ENCODE data around the gene BCO1. TPM values are rescaled to one million over a fixed set of nuclear protein-coding genes. Genes with fewer than 3 reads are reported as not detected.

Gene BCO1
- total and polyA plus RNA-seq, 2 of the 4 experiments (the other 2 are of a cell fraction): not detected

GRCh38 chr16:81231014-81231413 is 7.5 kb upstream of the BCO1 start:
- no TSS peak for BruUV-seq (replicated peaks)
- in situ Hi-C loops (cut with MboI; ENCODE audit: low sequenced_read_pairs): no loop called here
- Histone ChIP-seq H4K5ac (ENCODE audit: low read depth, low read length) (no peak overlapping the region), H3K4ac (ENCODE audit: low read depth, low read length) (no peak overlapping the region), H3K79me1 (ENCODE audit: low read depth in 1 of 2, low read length in 2 of 2) (no peaks in the 10 kb centered on the region), H3K9me1 (ENCODE audit: insufficient read depth, low read length) (no peaks in the 10 kb centered on the region), H3K36me3 (ENCODE audit: control insufficient read depth, insufficient read depth, low read length) (no peaks in the 10 kb centered on the region), H3K56ac (ENCODE audit: extremely low read depth, insufficient read depth, low read length) (no peak overlapping the region), H2BK20ac (ENCODE audit: low read depth, low read length) (no peak overlapping the region), H2AK9ac (replicated peaks; ENCODE audit: low read depth, low read length, poor library complexity) (no peak overlapping the region), H2AFZ (replicated peaks; ENCODE audit: low read length, poor library complexity) (no peak overlapping the region), H3K4me2 (ENCODE audit: low read depth, low read length) (no peak overlapping the region), H4K91ac (ENCODE audit: insufficient read depth, low read depth, low read length) (no peak overlapping the region), H2BK120ac (ENCODE audit: low read depth, low read length) (no peak overlapping the region), H2AK5ac (ENCODE audit: low read depth, low read length) (no peak overlapping the region), H3K9ac (ENCODE audit: low read depth, low read length) (no peak overlapping the region), H3K27ac (ENCODE audit: insufficient read depth, low read length) (no peak overlapping the region), H3K27me3 (ENCODE audit: control insufficient read depth, insufficient read depth, low read length) (peaks cover 30% of the 10 kb centered on the region), H4K20me1 (ENCODE audit: insufficient read depth, low read length) (no peaks in the 10 kb centered on the region), H3K4me1 (ENCODE audit: control insufficient read depth, insufficient read depth, low read length) (no peaks in the 10 kb centered on the region), H2BK5ac (ENCODE audit: low read depth, low read length, poor library complexity, severe bottlenecking) (no peak overlapping the region), H3K23ac (ENCODE audit: low read depth, low read length) (no peak overlapping the region), H2BK15ac (ENCODE audit: low read depth, low read length) (no peak overlapping the region), H4K8ac (ENCODE audit: low read depth in 2 of 2, low read length in 2 of 2) (no peak overlapping the region), H3K14ac (replicated peaks; ENCODE audit: low read depth, low read length) (no peak overlapping the region), H3K18ac (ENCODE audit: low read depth, low read length) (no peak overlapping the region), H3K9me3 (ENCODE audit: control insufficient read depth, insufficient read depth, low read length) (no peaks in the 10 kb centered on the region), H3K4me3 (ENCODE audit: insufficient read depth, low read depth, low read length) (no peak overlapping the region)
- DNase-seq: no peak
- ChIA-PET CTCF (no interaction called here), POLR2A (ENCODE audit: unreplicated experiment) (no interaction called here)
- no peak for ATAC-seq (ENCODE audit: low read depth)
- 80% methylated on average over 1 of the region's 5 CpGs; no CpG with 5 or more reads in 1 of the 2 experiments for WGBS, 2 experiments (ENCODE audit: extremely low coverage in 2 of 2, insufficient read length in 1 of 2)
- intact Hi-C loops (cut with micrococcal nuclease): loop anchor here (10.0 kb wide), 1 partner anchor 84 kb away; the partner anchor contains the start of gene GAN
- dilution Hi-C loops (cut with HindIII; ENCODE audit: low sequenced_read_pairs, unreplicated experiment): no loop called here
- no peak for TF ChIP-seq MXI1 (IDR thresholded peaks at IDR 0.05; ENCODE audit: borderline replicate concordance, low read depth, low read length)
- TF ChIP-seq RFX5 (IDR thresholded peaks at IDR 0.05; ENCODE audit: low read depth, low read length): no peak
- no peak for TF ChIP-seq BHLHE40 (IDR thresholded peaks at IDR 0.05; ENCODE audit: low read depth, low read length)
- no peak for TF ChIP-seq MAFK (IDR thresholded peaks at IDR 0.05; ENCODE audit: low read depth, low read length)
- TF ChIP-seq FOS (IDR thresholded peaks at IDR 0.05; ENCODE audit: low read depth, low read length): no peak
- TF ChIP-seq CHD1 (IDR thresholded peaks at IDR 0.05; ENCODE audit: low read depth, low read length): no peak
- no peak for TF ChIP-seq RCOR1 (IDR thresholded peaks at IDR 0.05; ENCODE audit: insufficient replicate concordance, low read length)
- TF ChIP-seq CEBPB (IDR thresholded peaks at IDR 0.05; ENCODE audit: low read depth, low read length): no peak
- no peak for TF ChIP-seq ELK1 (IDR thresholded peaks at IDR 0.05; ENCODE audit: borderline replicate concordance, low read depth, low read length)
- TF ChIP-seq CTCF (conservative IDR thresholded peaks at IDR 0.05; ENCODE audit: low read depth, low read length): no peak
- TF ChIP-seq RAD21 (IDR thresholded peaks at IDR 0.05; ENCODE audit: low read length): no peak
- TF ChIP-seq MAZ (IDR thresholded peaks at IDR 0.05; ENCODE audit: borderline replicate concordance, low read depth, low read length): no peak
- no peak for TF ChIP-seq USF2 (IDR thresholded peaks at IDR 0.05; ENCODE audit: low read depth, low read length)
- TF ChIP-seq NFE2L2 (IDR thresholded peaks at IDR 0.05; ENCODE audit: low read depth, low read length): no peak
- TF ChIP-seq SMC3 (IDR thresholded peaks at IDR 0.05; ENCODE audit: low read depth, low read length): no peak
- no peak for TF ChIP-seq POLR2A (IDR thresholded peaks at IDR 0.05; ENCODE audit: low read depth, low read length)

Data from IMR-90 (cell line).